NCI-H2081 treated with DMSO at 0.1 percent for 48 hours (cell line): ENCODE measurements around the gene PDAP1.
"Not testable (repeated sequence)": the region's sequence is repeated elsewhere in the genome, so short reads cannot be mapped to it uniquely, and the experiment has no call there.

Source experiments
- DNase-seq: peaks from one replicate; lab custom pipeline; 2025; lab: John Stamatoyannopoulos, UW

PDAP1 gene

GRCh38 chr7:99424932-99425730, 16.7 kb upstream of the PDAP1 start:
- DNase-seq, result no peak

GRCh38 chr7:99422625-99423024, 14.2 kb upstream of the PDAP1 start:
- peak; percentile 39 for DNase-seq

- no peak for DNase-seq
These were observed 13.8 kb upstream of the PDAP1 start for GRCh38 chr7:99422186-99422585.

- DNase-seq, result no peak
These were observed 12.6 kb upstream of the PDAP1 start for GRCh38 chr7:99420986-99421385.

- DNase-seq, result no peak
These were observed 11.8 kb upstream of the PDAP1 start for GRCh38 chr7:99420213-99420612.

GRCh38 chr7:99419323-99420021, 11.1 kb upstream of the PDAP1 start:
- no peak for DNase-seq

GRCh38 chr7:99418260-99418659, 9.9 kb upstream of the PDAP1 start:
- DNase-seq, result no peak

- not testable (repeated sequence) for DNase-seq
These were observed 7.2 kb upstream of the PDAP1 start for GRCh38 chr7:99415513-99416127.

GRCh38 chr7:99410635-99411034, 2.2 kb upstream of the PDAP1 start:
- DNase-seq, result no peak

GRCh38 chr7:99409806-99410205, 1.4 kb upstream of the PDAP1 start:
- DNase-seq, result no peak

- no peak for DNase-seq
These were observed 785 bp upstream of the PDAP1 start for GRCh38 chr7:99409192-99409572.

GRCh38 chr7:99407872-99408378, 472 bp downstream of the PDAP1 start:
- DNase-seq, result peak; percentile 16

- DNase-seq, result peak; percentile 34
These were observed 1.8 kb downstream of the PDAP1 start for GRCh38 chr7:99406557-99406956.

GRCh38 chr7:99404977-99405320, 3.4 kb downstream of the PDAP1 start:
- DNase-seq, result no peak

GRCh38 chr7:99404235-99404976, 4.0 kb downstream of the PDAP1 start:
- DNase-seq, result no peak

- no peak for DNase-seq
These were observed 4.6 kb downstream of the PDAP1 start for GRCh38 chr7:99403764-99404163.

GRCh38 chr7:99402854-99403253, 5.5 kb downstream of the PDAP1 start:
- DNase-seq, result no peak

GRCh38 chr7:99399597-99399996, 8.8 kb downstream of the PDAP1 start:
- DNase-seq, result no peak

GRCh38 chr7:99398891-99399445, 9.4 kb downstream of the PDAP1 start:
- DNase-seq, result no peak

- no peak for DNase-seq
These were observed 11.0 kb downstream of the PDAP1 start for GRCh38 chr7:99397297-99397983.
